ENCODE measurements around the gene SF1. TPM values are rescaled to one million over a fixed set of nuclear protein-coding genes. Genes with fewer than 3 reads are reported as not detected.

SF1 gene
- total and polyA plus RNA-seq, 2 of the 4 experiments (the other 2 are of a cell fraction), result 56.8 to 88.0 TPM

- Histone ChIP-seq H2AK5ac (ENCODE audit: low read depth, low read length) (no peak overlapping the region), H3K27ac (ENCODE audit: insufficient read depth, low read length) (no peak overlapping the region), H2BK20ac (ENCODE audit: low read depth, low read length) (no peak overlapping the region), H2AFZ (replicated peaks; ENCODE audit: low read length, poor library complexity) (no peak overlapping the region), H3K23ac (ENCODE audit: low read depth, low read length) (no peak overlapping the region), H4K91ac (ENCODE audit: insufficient read depth, low read depth, low read length) (no peak overlapping the region), H2AK9ac (replicated peaks; ENCODE audit: low read depth, low read length, poor library complexity) (no peak overlapping the region), H4K8ac (ENCODE audit: low read depth in 2 of 2, low read length in 2 of 2) (no peak overlapping the region), H2BK5ac (ENCODE audit: low read depth, low read length, poor library complexity, severe bottlenecking) (no peak overlapping the region), H4K20me1 (ENCODE audit: insufficient read depth, low read length) (no peaks in the 10 kb centered on the region), H3K27me3 (ENCODE audit: control insufficient read depth, insufficient read depth, low read length) (peaks cover 53% of the 10 kb centered on the region), H3K36me3 (ENCODE audit: control insufficient read depth, insufficient read depth, low read length) (no peaks in the 10 kb centered on the region), H3K18ac (ENCODE audit: low read depth, low read length) (no peak overlapping the region), H3K4me1 (ENCODE audit: control insufficient read depth, insufficient read depth, low read length) (no peaks in the 10 kb centered on the region), H3K4me2 (ENCODE audit: low read depth, low read length) (no peak overlapping the region), H3K4ac (ENCODE audit: low read depth, low read length) (no peak overlapping the region), H2BK15ac (ENCODE audit: low read depth, low read length) (no peak overlapping the region), H3K14ac (replicated peaks; ENCODE audit: low read depth, low read length) (no peak overlapping the region), H2BK120ac (ENCODE audit: low read depth, low read length) (no peak overlapping the region), H3K9me3 (ENCODE audit: control insufficient read depth, insufficient read depth, low read length) (no peaks in the 10 kb centered on the region), H3K4me3 (ENCODE audit: insufficient read depth, low read depth, low read length) (no peak overlapping the region), H3K9ac (ENCODE audit: low read depth, low read length) (no peak overlapping the region), H4K5ac (ENCODE audit: low read depth, low read length) (no peak overlapping the region), H3K56ac (ENCODE audit: extremely low read depth, insufficient read depth, low read length) (no peak overlapping the region), H3K79me1 (ENCODE audit: low read depth in 1 of 2, low read length in 2 of 2) (no peaks in the 10 kb centered on the region), H3K9me1 (ENCODE audit: insufficient read depth, low read length) (no peaks in the 10 kb centered on the region)
- ATAC-seq (ENCODE audit: low read depth) (no peak), DNase-seq (no peak)
- no TSS peak for BruUV-seq (replicated peaks)
- WGBS, 2 experiments (ENCODE audit: extremely low coverage in 2 of 2, insufficient read length in 1 of 2), result 100% methylated on average over 2 of the region's 11 CpGs; no CpG with 5 or more reads in 1 of the 2 experiments
- POLR2A ChIA-PET (ENCODE audit: unreplicated experiment), result no interaction called here
- intact Hi-C loops (cut with micrococcal nuclease), result no loop called here
- in situ Hi-C loops (cut with MboI; ENCODE audit: low sequenced_read_pairs), result no loop called here
- TF ChIP-seq NFE2L2 (IDR thresholded peaks at IDR 0.05; ENCODE audit: low read depth, low read length), result no peak
- TF ChIP-seq CHD1 (IDR thresholded peaks at IDR 0.05; ENCODE audit: low read depth, low read length), result no peak
- no peak for TF ChIP-seq SMC3 (IDR thresholded peaks at IDR 0.05; ENCODE audit: low read depth, low read length)
- no peak for TF ChIP-seq CTCF (conservative IDR thresholded peaks at IDR 0.05; ENCODE audit: low read depth, low read length)
- no peak for TF ChIP-seq POLR2A (IDR thresholded peaks at IDR 0.05; ENCODE audit: low read depth, low read length)
- TF ChIP-seq MXI1 (IDR thresholded peaks at IDR 0.05; ENCODE audit: borderline replicate concordance, low read depth, low read length), result no peak
- no peak for TF ChIP-seq RAD21 (IDR thresholded peaks at IDR 0.05; ENCODE audit: low read length)
- TF ChIP-seq FOS (IDR thresholded peaks at IDR 0.05; ENCODE audit: low read depth, low read length), result no peak
- TF ChIP-seq USF2 (IDR thresholded peaks at IDR 0.05; ENCODE audit: low read depth, low read length), result no peak
- TF ChIP-seq RFX5 (IDR thresholded peaks at IDR 0.05; ENCODE audit: low read depth, low read length), result no peak
- TF ChIP-seq MAZ (IDR thresholded peaks at IDR 0.05; ENCODE audit: borderline replicate concordance, low read depth, low read length), result no peak
- no peak for TF ChIP-seq ELK1 (IDR thresholded peaks at IDR 0.05; ENCODE audit: borderline replicate concordance, low read depth, low read length)
- no peak for TF ChIP-seq MAFK (IDR thresholded peaks at IDR 0.05; ENCODE audit: low read depth, low read length)
- TF ChIP-seq RCOR1 (IDR thresholded peaks at IDR 0.05; ENCODE audit: insufficient replicate concordance, low read length), result no peak
- no peak for TF ChIP-seq CEBPB (IDR thresholded peaks at IDR 0.05; ENCODE audit: low read depth, low read length)
- dilution Hi-C loops (cut with HindIII; ENCODE audit: low sequenced_read_pairs, unreplicated experiment), result no loop called here
- CTCF ChIA-PET, result interaction anchor here (0.7 kb wide), 1 partner anchor 236 kb away, joined by 4 read pairs; no protein-coding TSS in a partner anchor
These were observed 49.5 kb downstream of the SF1 start for GRCh38 chr11:64728757-64729365.
